KMS-11 (cell line): ENCODE measurements around the gene RNF31.
A peak's percentile ranks its signal among the peaks of the same experiment; 100 is the strongest.

ENCODE experiments used
- H2AFZ ChIP-seq: fragments of 200-600 bp; sonication (generic); 2 replicates; pipeline ENCODE4 v1.6.1; 2016; ENCODE audit warnings: antibody characterized with exemption, mixed run types, low read depth
- H3K27ac ChIP-seq: fragments of 200-600 bp; sonication (generic); 2 replicates; pipeline ENCODE4 v1.6.1; 2016; ENCODE audit warnings: mild to moderate bottlenecking, mixed run types
- H3K27me3 ChIP-seq: fragments of 200-600 bp; sonication (generic); 2 replicates; pipeline ENCODE4 v1.6.1; 2017; ENCODE audit warnings: mild to moderate bottlenecking, low read depth, mixed run types, moderate library complexity; ENCODE audit not compliant: insufficient read depth
- H3K36me3 ChIP-seq: fragments of 200-600 bp; sonication (generic); 2 replicates; pipeline ENCODE4 v1.6.1; 2017; ENCODE audit warnings: mild to moderate bottlenecking, mixed run types; ENCODE audit not compliant: insufficient read depth
- H3K4me1 ChIP-seq: fragments of 200-600 bp; sonication (generic); 2 replicates; pipeline ENCODE4 v1.6.1; 2016; ENCODE audit warnings: mild to moderate bottlenecking, low read depth, mixed run types; ENCODE audit not compliant: poor library complexity, severe bottlenecking
- H3K4me2 ChIP-seq: fragments of 200-600 bp; sonication (generic); 2 replicates; pipeline ENCODE4 v1.7.0; 2016; ENCODE audit warnings: mild to moderate bottlenecking, mixed run types
- H3K4me3 ChIP-seq: fragments of 200-600 bp; sonication (generic); IDR thresholded peaks from 2 replicates; pipeline ENCODE4 v1.6.1; 2017; ENCODE audit warnings: low read depth, low read length, mixed read lengths; ENCODE audit not compliant: insufficient read depth
- H3K79me2 ChIP-seq: fragments of 200-600 bp; sonication (generic); 2 replicates; pipeline ENCODE4 v1.6.1; 2016; ENCODE audit warnings: low read depth, mixed run types; ENCODE audit not compliant: insufficient read depth
- H3K9ac ChIP-seq: fragments of 200-600 bp; sonication (generic); 2 replicates; pipeline ENCODE4 v1.6.1; 2016; ENCODE audit warnings: mild to moderate bottlenecking, mixed run types
- H4K20me1 ChIP-seq: fragments of 200-600 bp; sonication (generic); 2 replicates; pipeline ENCODE4 v1.6.1; 2016; ENCODE audit warnings: mild to moderate bottlenecking, mixed run types; ENCODE audit not compliant: insufficient read depth
- CTCF ChIP-seq: fragments of 200-600 bp; sonication (generic); conservative IDR thresholded peaks from 2 replicates; pipeline ENCODE4 v1.6.1; 2017; ENCODE audit warnings: low read depth, mild to moderate bottlenecking, antibody characterized with exemption, low read length, moderate library complexity, mixed read lengths

RNF31 gene

GRCh38 chr14:24146978-24147760 is at the start of gene RNF31:
Gene RNF31 (plus strand): TSS chr14:24147498. CDS start chr14:24147699, 201 bp downstream.
- Histone ChIP-seq H3K27me3 (no peaks in the 10 kb centered on the region), H4K20me1 (no peaks in the 10 kb centered on the region), H2AFZ (peak within 1 kb of the TSS; percentile 59; the same call in 1 of the 2 replicates), H3K36me3 (no peaks in the 10 kb centered on the region), H3K4me1 (peaks cover 13% of the 10 kb centered on the region), H3K79me2 (peaks cover 19% of the 10 kb centered on the region; the same call in 1 of the 2 replicates), H3K4me3 (peak within 1 kb of the TSS; percentile 34), H3K27ac (peak within 1 kb of the TSS; percentile 46; the same call in 1 of the 2 replicates), H3K9ac (peak within 1 kb of the TSS; percentile 49; the same call in 1 of the 2 replicates), H3K4me2 (peak within 1 kb of the TSS; percentile 80; the same call in 1 of the 2 replicates)
- no peak for TF ChIP-seq CTCF

GRCh38 chr14:24098229-24098926 is 48.9 kb upstream of the RNF31 start:
- no peak overlapping the region for H2AFZ ChIP-seq
- H3K4me3 ChIP-seq, result no peak overlapping the region
- peaks cover 8% of the 10 kb centered on the region; the same call in 1 of the 2 replicates for H3K79me2 ChIP-seq
- H4K20me1 ChIP-seq, result no peaks in the 10 kb centered on the region
- no peaks in the 10 kb centered on the region for H3K27me3 ChIP-seq
- no peak overlapping the region for H3K9ac ChIP-seq
- peaks cover 9% of the 10 kb centered on the region for H3K4me1 ChIP-seq
- H3K27ac ChIP-seq, result no peak overlapping the region
- H3K36me3 ChIP-seq, result no peaks in the 10 kb centered on the region
- TF ChIP-seq CTCF, result no peak
- H3K4me2 ChIP-seq, result no peak overlapping the region

- Histone ChIP-seq H3K4me1 (peaks cover 3% of the 10 kb centered on the region), H3K27me3 (no peaks in the 10 kb centered on the region), H2AFZ (no peak overlapping the region), H3K36me3 (no peaks in the 10 kb centered on the region), H3K4me3 (no peak overlapping the region), H3K79me2 (peaks cover 8% of the 10 kb centered on the region; the same call in 1 of the 2 replicates), H3K27ac (no peak overlapping the region), H3K4me2 (no peak overlapping the region), H3K9ac (no peak overlapping the region), H4K20me1 (no peaks in the 10 kb centered on the region)
- TF ChIP-seq CTCF, result no peak
Measured at GRCh38 chr14:24098927-24099813, 48.1 kb upstream of the RNF31 start.
